ENCODE measurements around the gene TM6SF1. TPM values are rescaled to one million over a fixed set of nuclear protein-coding genes. Genes with fewer than 3 reads are reported as not detected.

The TM6SF1 gene
- total RNA-seq, 1 experiment from 2014 or later, result 0.69 TPM

DNA sequence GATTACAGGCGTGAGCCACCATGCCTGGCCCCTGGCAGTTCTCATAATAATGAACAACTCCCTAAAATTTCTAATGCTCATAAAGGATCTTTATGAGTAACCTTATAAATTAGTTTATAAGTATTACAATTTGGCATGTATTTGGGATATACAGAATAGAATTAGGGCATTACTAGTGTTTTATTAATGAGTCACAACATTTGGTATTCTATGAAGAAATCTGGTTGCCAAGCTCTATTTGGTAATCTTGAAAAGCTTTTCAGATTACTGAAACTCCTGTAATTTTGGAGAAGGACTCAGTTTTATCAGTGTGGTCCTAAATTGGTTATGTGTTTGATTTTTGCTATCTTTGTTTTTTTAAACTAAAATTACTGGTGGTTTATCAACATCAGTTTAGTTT lies 45.8 kb downstream of the TM6SF1 start:
- Histone ChIP-seq H3K27ac (ENCODE audit: low read length) (no peak overlapping the region), H3K27me3 (ENCODE audit: control insufficient read depth, insufficient read depth, low read length) (no peaks in the 10 kb centered on the region), H3K9me3 (ENCODE audit: control insufficient read depth, insufficient read depth, low read depth, low read length) (no peaks in the 10 kb centered on the region), H3K36me3 (ENCODE audit: control insufficient read depth, insufficient read depth, low read length) (no peaks in the 10 kb centered on the region), H3K4me3 (ENCODE audit: low read depth in 2 of 2, low read length in 2 of 2) (no peak overlapping the region), H3K4me1 (ENCODE audit: control insufficient read depth, insufficient read depth, low read length) (no peaks in the 10 kb centered on the region)
- intact Hi-C loops (cut with micrococcal nuclease; ENCODE audit: unreplicated experiment), result no loop called here
- DNase-seq (ENCODE audit: low read depth, low spot score) (no peak), ATAC-seq (no peak)
- TF ChIP-seq POLR2AphosphoS5 (IDR thresholded peaks at IDR 0.05; ENCODE audit: low read depth, low read length), result no peak
- no peak for TF ChIP-seq TCF7L2 (IDR thresholded peaks at IDR 0.05; ENCODE audit: low read depth, low read length)
- TF ChIP-seq, protein P1, sequence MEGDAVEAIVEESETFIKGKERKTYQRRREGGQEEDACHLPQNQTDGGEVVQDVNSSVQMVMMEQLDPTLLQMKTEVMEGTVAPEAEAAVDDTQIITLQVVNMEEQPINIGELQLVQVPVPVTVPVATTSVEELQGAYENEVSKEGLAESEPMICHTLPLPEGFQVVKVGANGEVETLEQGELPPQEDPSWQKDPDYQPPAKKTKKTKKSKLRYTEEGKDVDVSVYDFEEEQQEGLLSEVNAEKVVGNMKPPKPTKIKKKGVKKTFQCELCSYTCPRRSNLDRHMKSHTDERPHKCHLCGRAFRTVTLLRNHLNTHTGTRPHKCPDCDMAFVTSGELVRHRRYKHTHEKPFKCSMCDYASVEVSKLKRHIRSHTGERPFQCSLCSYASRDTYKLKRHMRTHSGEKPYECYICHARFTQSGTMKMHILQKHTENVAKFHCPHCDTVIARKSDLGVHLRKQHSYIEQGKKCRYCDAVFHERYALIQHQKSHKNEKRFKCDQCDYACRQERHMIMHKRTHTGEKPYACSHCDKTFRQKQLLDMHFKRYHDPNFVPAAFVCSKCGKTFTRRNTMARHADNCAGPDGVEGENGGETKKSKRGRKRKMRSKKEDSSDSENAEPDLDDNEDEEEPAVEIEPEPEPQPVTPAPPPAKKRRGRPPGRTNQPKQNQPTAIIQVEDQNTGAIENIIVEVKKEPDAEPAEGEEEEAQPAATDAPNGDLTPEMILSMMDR (IDR thresholded peaks at IDR 0.05), result no peak
- TF ChIP-seq SIN3A (IDR thresholded peaks at IDR 0.05; ENCODE audit: borderline replicate concordance, insufficient read depth, low read depth, low read length), result no peak
- in situ Hi-C loops (cut with HindIII; ENCODE audit: low pct_unique_long_range_greater_than_20kb, low sequenced_read_pairs), result no loop called here
- no TSS peak for BruUV-seq (replicated peaks)
- ChIA-PET CTCF (no interaction called here), POLR2A (no interaction called here)

DNA sequence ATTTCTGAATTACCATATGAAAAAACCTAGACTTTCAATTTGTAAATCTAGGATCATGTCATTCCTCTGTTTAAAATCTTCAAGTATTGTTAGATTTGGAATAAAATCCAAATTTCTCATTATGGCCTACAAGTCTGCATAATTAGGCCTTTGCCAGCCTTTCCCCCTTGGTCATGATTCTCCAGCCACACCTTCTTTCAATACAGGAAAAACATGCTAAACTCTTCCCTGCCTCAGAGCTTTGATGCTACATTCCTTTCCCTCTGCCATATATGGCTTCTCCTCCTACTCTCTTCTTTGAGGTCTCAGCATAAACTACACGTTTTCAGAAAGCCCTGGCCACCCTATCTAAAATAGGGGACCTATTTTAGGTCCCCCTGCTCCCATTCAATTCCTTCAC lies 48.5 kb downstream of the TM6SF1 start:
- Histone ChIP-seq H3K36me3 (ENCODE audit: control insufficient read depth, insufficient read depth, low read length) (no peaks in the 10 kb centered on the region), H3K4me1 (ENCODE audit: control insufficient read depth, insufficient read depth, low read length) (no peaks in the 10 kb centered on the region), H3K27me3 (ENCODE audit: control insufficient read depth, insufficient read depth, low read length) (no peaks in the 10 kb centered on the region), H3K27ac (ENCODE audit: low read length) (no peak overlapping the region), H3K4me3 (ENCODE audit: low read depth in 2 of 2, low read length in 2 of 2) (no peak overlapping the region), H3K9me3 (ENCODE audit: control insufficient read depth, insufficient read depth, low read depth, low read length) (no peaks in the 10 kb centered on the region)
- ChIA-PET CTCF (no interaction called here), POLR2A (no interaction called here)
- intact Hi-C loops (cut with micrococcal nuclease; ENCODE audit: unreplicated experiment) (no loop called here), in situ Hi-C loops (cut with HindIII; ENCODE audit: low pct_unique_long_range_greater_than_20kb, low sequenced_read_pairs) (no loop called here)
- TF ChIP-seq POLR2AphosphoS5 (IDR thresholded peaks at IDR 0.05; ENCODE audit: low read depth, low read length) (no peak), SIN3A (IDR thresholded peaks at IDR 0.05; ENCODE audit: borderline replicate concordance, insufficient read depth, low read depth, low read length) (no peak), TCF7L2 (IDR thresholded peaks at IDR 0.05; ENCODE audit: low read depth, low read length) (no peak)
- TF ChIP-seq, protein P1 (IDR thresholded peaks at IDR 0.05), result no peak
- TF ChIP-seq, protein P2, sequence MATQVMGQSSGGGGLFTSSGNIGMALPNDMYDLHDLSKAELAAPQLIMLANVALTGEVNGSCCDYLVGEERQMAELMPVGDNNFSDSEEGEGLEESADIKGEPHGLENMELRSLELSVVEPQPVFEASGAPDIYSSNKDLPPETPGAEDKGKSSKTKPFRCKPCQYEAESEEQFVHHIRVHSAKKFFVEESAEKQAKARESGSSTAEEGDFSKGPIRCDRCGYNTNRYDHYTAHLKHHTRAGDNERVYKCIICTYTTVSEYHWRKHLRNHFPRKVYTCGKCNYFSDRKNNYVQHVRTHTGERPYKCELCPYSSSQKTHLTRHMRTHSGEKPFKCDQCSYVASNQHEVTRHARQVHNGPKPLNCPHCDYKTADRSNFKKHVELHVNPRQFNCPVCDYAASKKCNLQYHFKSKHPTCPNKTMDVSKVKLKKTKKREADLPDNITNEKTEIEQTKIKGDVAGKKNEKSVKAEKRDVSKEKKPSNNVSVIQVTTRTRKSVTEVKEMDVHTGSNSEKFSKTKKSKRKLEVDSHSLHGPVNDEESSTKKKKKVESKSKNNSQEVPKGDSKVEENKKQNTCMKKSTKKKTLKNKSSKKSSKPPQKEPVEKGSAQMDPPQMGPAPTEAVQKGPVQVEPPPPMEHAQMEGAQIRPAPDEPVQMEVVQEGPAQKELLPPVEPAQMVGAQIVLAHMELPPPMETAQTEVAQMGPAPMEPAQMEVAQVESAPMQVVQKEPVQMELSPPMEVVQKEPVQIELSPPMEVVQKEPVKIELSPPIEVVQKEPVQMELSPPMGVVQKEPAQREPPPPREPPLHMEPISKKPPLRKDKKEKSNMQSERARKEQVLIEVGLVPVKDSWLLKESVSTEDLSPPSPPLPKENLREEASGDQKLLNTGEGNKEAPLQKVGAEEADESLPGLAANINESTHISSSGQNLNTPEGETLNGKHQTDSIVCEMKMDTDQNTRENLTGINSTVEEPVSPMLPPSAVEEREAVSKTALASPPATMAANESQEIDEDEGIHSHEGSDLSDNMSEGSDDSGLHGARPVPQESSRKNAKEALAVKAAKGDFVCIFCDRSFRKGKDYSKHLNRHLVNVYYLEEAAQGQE (IDR thresholded peaks at IDR 0.05; ENCODE audit: insufficient read depth in 1 of 2, low read depth in 2 of 2, low read length in 1 of 2), result no peak
- no TSS peak for BruUV-seq (replicated peaks)
- DNase-seq (ENCODE audit: low read depth, low spot score) (no peak), ATAC-seq (no peak)

All from Panc1 (cell line).